ENCODE measurements around the gene MXRA8. TPM values are rescaled to one million over a fixed set of nuclear protein-coding genes. Genes with fewer than 3 reads are reported as not detected.
A peak's percentile ranks its signal among the peaks of the same experiment; 100 is the strongest.

Gene MXRA8
- total RNA-seq, 1 experiment from 2014 or later = 9.6 TPM

GRCh38 chr1:1340791-1341548, 17.4 kb downstream of the MXRA8 start:
- H2BK5ac ChIP-seq (ENCODE audit: insufficient read length, low read length) = no peak overlapping the region
- no peak overlapping the region for H2BK20ac ChIP-seq (ENCODE audit: low read depth, low read length, poor library complexity, severe bottlenecking)
- H2AK5ac ChIP-seq (ENCODE audit: insufficient read length, low read length) = no peak overlapping the region
- no peaks in the 10 kb centered on the region for H3K4me1 Mint-ChIP-seq
- no peak overlapping the region for H2AFZ ChIP-seq (ENCODE audit: low read length)
- no peak overlapping the region for H3K18ac ChIP-seq (ENCODE audit: insufficient read length, low read depth, low read length)
- H3K23me2 ChIP-seq (ENCODE audit: insufficient read length, low read depth, low read length, poor library complexity, severe bottlenecking) = no peaks in the 10 kb centered on the region
- H3K4me3 Mint-ChIP-seq = peak overlapping the region in 1 of 2 experiments; percentile 65; a peak in 2 of 5 replicates
- H2BK120ac ChIP-seq (ENCODE audit: low read depth, low read length, poor library complexity, severe bottlenecking) = no peak overlapping the region
- H3K9ac ChIP-seq (ENCODE audit: extremely low read depth, insufficient read length, low read length) = no peak overlapping the region
- H3K9me3 Mint-ChIP-seq = peaks cover 0 to 8% of the 10 kb centered on the region in 2 experiments; a peak in 3 of 5 replicates
- H3K14ac ChIP-seq (ENCODE audit: insufficient read depth, low read length) = no peak overlapping the region
- no peaks in the 10 kb centered on the region for H4K20me1 ChIP-seq (ENCODE audit: control insufficient read depth, insufficient read depth, insufficient read length)
- no peak overlapping the region for H4K8ac ChIP-seq (replicated peaks; ENCODE audit: insufficient read length, low read depth, low read length)
- no peak overlapping the region for H3K56ac ChIP-seq (ENCODE audit: insufficient read length, low read depth, low read length)
- no peak overlapping the region for H2BK15ac ChIP-seq (ENCODE audit: low read depth, low read length)
- no peak overlapping the region for H3T11ph ChIP-seq (ENCODE audit: low read length)
- H3K27me3 Mint-ChIP-seq (ENCODE audit: low read depth) = no peaks in the 10 kb centered on the region
- H3K27ac Mint-ChIP-seq = peak overlapping the region in 1 of 3 experiments; percentile 65; a peak in 1 of 7 replicates
- no peak overlapping the region for H3K27ac ChIP-seq (ENCODE audit: insufficient read length, low read depth, low read length)
- no peak for TF ChIP-seq CTCF (conservative IDR thresholded peaks at IDR 0.05)
- H3K4ac ChIP-seq (ENCODE audit: low read depth, low read length) = no peak overlapping the region
- WGBS (ENCODE audit: extremely low coverage, insufficient read length, low lambda C conversion rate) = no CpG with 5 or more reads among the region's 36 CpGs
- no peaks in the 10 kb centered on the region for H3K9me3 ChIP-seq (ENCODE audit: control insufficient read depth, low read depth, low read length)
- no peaks in the 10 kb centered on the region for H3K27me3 ChIP-seq (ENCODE audit: insufficient read depth, low read length)
- H3K79me2 ChIP-seq (ENCODE audit: insufficient read depth, low read length) = no peaks in the 10 kb centered on the region; the same call in 1 of the 2 replicates
- H4K5ac ChIP-seq (ENCODE audit: insufficient read length, low read depth, low read length) = no peak overlapping the region
- no peak for DNase-seq
- no peak overlapping the region for H4K91ac ChIP-seq (ENCODE audit: insufficient read length, low read depth, low read length)
- no peak overlapping the region for H2BK12ac ChIP-seq (ENCODE audit: insufficient read length, low read depth, low read length)
- H3K4me1 ChIP-seq (ENCODE audit: insufficient read depth, low read length) = no peaks in the 10 kb centered on the region
- no peak overlapping the region for H3K4me2 ChIP-seq (ENCODE audit: insufficient read depth, insufficient read length, low read length)
- H3K79me1 ChIP-seq (ENCODE audit: insufficient read depth, low read depth, low read length, poor library complexity, severe bottlenecking) = peaks cover 2% of the 10 kb centered on the region
- peaks cover 21 to 36% (median 31%) of the 10 kb centered on the region in 3 experiments for H3K36me3 Mint-ChIP-seq (ENCODE audit: insufficient read depth in 1 of 3, low read depth in 3 of 3)
- H3K23ac ChIP-seq (ENCODE audit: insufficient read length, low read depth, low read length) = no peak overlapping the region

All from H9 (cell line).